CD4-positive, alpha-beta memory T cell (primary cell): Measurements from ENCODE around the gene SLC39A11. TPM values are rescaled to one million over a fixed set of nuclear protein-coding genes. Genes with fewer than 3 reads are reported as not detected.

Experiments
- CTCF ChIA-PET: fragments of 350-600 bp; sonication (Branson Sonifier 250); formaldehyde crosslinking; loops from one replicate; lab custom pipeline; 2021; ENCODE audit warnings: inconsistent platforms; ENCODE audit not compliant: partially characterized antibody; lab: Charles Lee
- POLR2A ChIA-PET: fragments of 350-600 bp; sonication (Branson Sonifier 250); formaldehyde crosslinking; loops from one replicate; lab custom pipeline; 2021; ENCODE audit not compliant: partially characterized antibody; lab: Charles Lee
- DNase-seq, 5 donors: peaks; one replicate each; pipeline versions ENCODE4 v3.0.0 to v3.0.0-alpha.2; 2020 to 2022; ENCODE audit warnings: mixed read lengths in 1 of 5
- H3K27ac ChIP-seq: one replicate; pipeline ENCODE4 v1.7.0; 2013; ENCODE audit warnings: low read depth, low read length
- H3K27me3 ChIP-seq: 2 replicates; pipeline ENCODE4 v1.7.0; 2013; ENCODE audit warnings: mild to moderate bottlenecking, low read length, moderate library complexity; ENCODE audit not compliant: insufficient read depth
- H3K36me3 ChIP-seq: 2 replicates; pipeline ENCODE4 v1.7.0; 2013; ENCODE audit warnings: mild to moderate bottlenecking, low read length, moderate library complexity; ENCODE audit not compliant: insufficient read depth
- H3K4me1 ChIP-seq: 2 replicates; pipeline ENCODE4 v1.7.0; 2013; ENCODE audit warnings: mild to moderate bottlenecking, low read length, moderate library complexity; ENCODE audit not compliant: insufficient read depth
- H3K4me3 ChIP-seq, 2 donors: one replicate each; pipeline ENCODE4 v1.7.0; 2013; ENCODE audit warnings: low read length in 2 of 2, mild to moderate bottlenecking in 1 of 2
- H3K9me3 ChIP-seq, 2 donors: one replicate each; pipeline ENCODE4 v1.7.0; 2013; ENCODE audit warnings: low read length in 2 of 2, control low read depth in 1 of 2; ENCODE audit not compliant: control insufficient read depth in 1 of 2
- H3K27ac Mint-ChIP-seq, 7 donors: one replicate each; pipeline ENCODE4 v1.8.0; 2020 to 2021; ENCODE audit warnings: mixed read lengths in 7 of 7, mild to moderate bottlenecking in 6 of 7, inconsistent platforms in 3 of 7, moderate library complexity in 3 of 7
- H3K27me3 Mint-ChIP-seq, 2 donors: one replicate each; pipeline ENCODE4 v1.8.0; 2020 to 2021; ENCODE audit warnings: mixed read lengths in 2 of 2
- H3K36me3 Mint-ChIP-seq, 2 donors: one replicate each; pipeline ENCODE4 v1.8.0; 2020 to 2021; ENCODE audit warnings: mixed read lengths in 2 of 2, inconsistent platforms in 1 of 2, mild to moderate bottlenecking in 1 of 2
- H3K4me1 Mint-ChIP-seq, 4 donors: one replicate each; pipeline ENCODE4 v1.8.0; 2020 to 2021; ENCODE audit warnings: mixed read lengths in 4 of 4, mild to moderate bottlenecking in 1 of 4
- H3K4me3 Mint-ChIP-seq, 8 donors: one replicate each; pipeline ENCODE4 v1.8.0; 2020 to 2021; ENCODE audit warnings: mixed read lengths in 8 of 8, mild to moderate bottlenecking in 7 of 8, moderate library complexity in 6 of 8, inconsistent platforms in 3 of 8
- H3K9me3 Mint-ChIP-seq, 8 donors: one replicate each; pipeline ENCODE4 v1.8.0; 2020 to 2021; ENCODE audit warnings: mixed read lengths in 8 of 8, mild to moderate bottlenecking in 5 of 8, inconsistent platforms in 3 of 8, moderate library complexity in 1 of 8
- intact Hi-C: fragments of 100-400 bp; cut with micrococcal nuclease; formaldehyde crosslinking; loops from one replicate; pipeline ENCODE4 v1.15.1; 2023
- polyA plus RNA-seq, 2 donors: library from polyadenylated mRNA; unstranded; fragments of 300-500 nt; fragmentation: Illumina TruSeq; gene quantifications; one replicate each; pipeline ENCODE4 v1.2.3, GENCODE V29; 2021
- total RNA-seq, 2 experiments: library from RNA; stranded (reverse); gene quantifications; one replicate each; pipeline ENCODE4 v1.2.3, GENCODE V29; 2021

Gene SLC39A11
- total and polyA plus RNA-seq, 4 experiments from 2014 or later = 15.9 to 23.7 (median 20.4) TPM

DNA sequence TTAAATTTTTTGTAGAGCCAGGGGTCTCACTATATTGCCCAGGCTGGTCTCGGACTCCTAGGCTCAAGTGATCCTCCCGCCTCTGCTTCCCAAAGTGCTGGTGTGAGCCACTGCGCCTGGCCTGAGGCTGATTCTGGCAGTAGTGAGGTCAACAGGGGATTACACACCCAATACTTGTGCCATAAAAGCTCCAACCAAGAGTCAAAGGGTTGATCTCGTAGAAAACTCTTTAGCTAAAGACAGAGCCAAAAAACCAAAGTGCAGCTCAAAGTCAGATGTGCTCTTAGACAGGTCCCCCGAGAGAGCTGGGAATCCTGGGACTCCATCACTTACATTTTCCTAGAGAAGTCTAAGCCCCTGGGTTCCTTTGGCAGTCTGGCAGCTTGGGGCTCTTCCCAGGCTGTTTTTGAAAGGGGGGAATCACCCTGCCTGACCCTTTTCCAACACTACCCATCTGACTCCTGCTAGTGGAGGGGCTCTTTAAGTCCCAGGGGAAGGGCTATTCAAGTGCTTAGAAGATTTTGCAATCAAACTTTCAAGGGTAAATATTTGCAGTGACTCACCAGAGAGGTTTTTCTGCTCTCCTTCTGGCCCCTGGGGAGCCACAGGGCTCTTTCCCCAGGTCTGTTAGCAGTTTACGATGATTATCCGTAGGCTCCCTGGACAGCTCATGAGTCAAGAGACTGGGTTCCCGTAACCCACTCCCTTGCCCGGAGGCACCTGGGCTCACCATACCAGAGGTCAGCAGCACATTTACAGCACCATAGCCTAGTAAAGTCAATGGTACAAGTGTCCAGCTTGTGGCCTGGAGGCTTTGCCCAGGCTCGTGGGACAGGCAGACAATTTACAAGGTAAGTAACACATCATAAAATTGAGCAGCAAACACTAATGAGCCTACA lies 408.7 kb downstream of the SLC39A11 start:
- H3K27me3 ChIP-seq = no peaks in the 10 kb centered on the region
- no peak overlapping the region for H3K27ac ChIP-seq
- Mint-ChIP-seq H3K9me3 (peaks cover 0 to 3% (median 0%) of the 10 kb centered on the region in 8 donors), H3K27me3 (no peaks in the 10 kb centered on the region), H3K4me1 (peaks cover 0 to 2% (median 0%) of the 10 kb centered on the region in 4 donors), H3K36me3 (peaks cover 0 to 6% of the 10 kb centered on the region in 2 donors), H3K27ac (no peak overlapping the region), H3K4me3 (no peak overlapping the region)
- ChIA-PET POLR2A (no interaction called here), CTCF (interaction anchor here (2.5 kb wide), 1 partner anchor 42 kb away, joined by 7 read pairs; no protein-coding TSS in a partner anchor)
- H3K9me3 ChIP-seq = no peaks in the 10 kb centered on the region
- H3K36me3 ChIP-seq = no peaks in the 10 kb centered on the region
- DNase-seq = no peak
- no peak overlapping the region for H3K4me3 ChIP-seq
- intact Hi-C loops = no loop called here
- H3K4me1 ChIP-seq = no peaks in the 10 kb centered on the region

DNA sequence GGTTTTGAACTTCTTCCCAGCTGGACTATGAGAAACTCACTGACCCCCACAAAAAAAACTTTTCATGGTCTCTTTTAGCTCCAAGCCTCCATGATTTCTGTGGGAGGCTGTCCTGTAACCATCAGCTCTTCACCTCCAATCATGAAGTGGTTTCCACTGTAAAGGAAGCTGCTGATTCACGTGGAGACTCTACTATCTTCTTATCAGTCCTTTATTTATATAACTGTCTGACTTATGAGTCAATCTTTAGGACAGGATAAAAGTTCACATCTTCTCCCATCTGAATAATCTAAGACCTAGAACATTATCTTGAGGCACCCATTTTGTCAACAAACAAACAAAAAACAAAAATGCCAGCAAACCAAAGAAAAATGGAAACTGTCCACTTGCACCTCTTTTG lies 409.9 kb downstream of the SLC39A11 start:
- Mint-ChIP-seq H3K27ac (no peak overlapping the region), H3K9me3 (peaks cover 0 to 3% (median 0%) of the 10 kb centered on the region in 8 donors), H3K4me1 (peaks cover 0 to 2% (median 0%) of the 10 kb centered on the region in 4 donors), H3K36me3 (peaks cover 0 to 11% of the 10 kb centered on the region in 2 donors), H3K27me3 (no peaks in the 10 kb centered on the region), H3K4me3 (no peak overlapping the region)
- Histone ChIP-seq H3K9me3 (no peaks in the 10 kb centered on the region), H3K36me3 (no peaks in the 10 kb centered on the region), H3K27me3 (no peaks in the 10 kb centered on the region), H3K4me3 (no peak overlapping the region), H3K4me1 (no peaks in the 10 kb centered on the region), H3K27ac (no peak overlapping the region)
- ChIA-PET POLR2A (no interaction called here), CTCF (interaction anchor here (2.5 kb wide), 1 partner anchor 43 kb away, joined by 7 read pairs; no protein-coding TSS in a partner anchor)
- intact Hi-C loops = no loop called here
- no peak for DNase-seq

DNA sequence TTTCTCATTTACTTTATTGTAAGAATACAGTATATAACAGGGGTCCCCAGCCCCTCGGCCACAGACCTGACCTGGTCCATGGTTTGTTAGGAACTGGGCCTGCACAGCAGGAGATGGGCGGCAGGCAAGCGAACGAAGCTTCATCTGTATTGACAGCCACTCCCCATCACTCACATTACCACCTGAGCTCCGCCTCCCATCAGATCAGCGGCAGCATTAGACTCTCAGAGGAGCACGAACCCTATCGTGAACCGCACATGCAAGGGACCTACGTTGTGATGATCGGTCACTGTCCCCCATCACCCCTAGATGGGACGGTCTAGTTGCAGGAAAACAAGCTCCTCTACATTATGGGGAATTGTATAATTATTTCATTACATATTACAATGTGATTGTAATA lies 410.6 kb downstream of the SLC39A11 start:
- H3K27ac Mint-ChIP-seq = no peak overlapping the region
- CTCF ChIA-PET = interaction anchor here (2.5 kb wide), 1 partner anchor 44 kb away, joined by 7 read pairs; no protein-coding TSS in a partner anchor
- H3K36me3 Mint-ChIP-seq = peaks cover 0 to 13% of the 10 kb centered on the region in 2 donors
- H3K4me1 ChIP-seq = no peaks in the 10 kb centered on the region
- peaks cover 0 to 3% (median 0%) of the 10 kb centered on the region in 8 donors for H3K9me3 Mint-ChIP-seq
- H3K4me1 Mint-ChIP-seq = peaks cover 0 to 2% (median 0%) of the 10 kb centered on the region in 4 donors
- POLR2A ChIA-PET = no interaction called here
- no peaks in the 10 kb centered on the region for H3K27me3 ChIP-seq
- H3K4me3 Mint-ChIP-seq = no peak overlapping the region
- DNase-seq = no peak
- H3K27me3 Mint-ChIP-seq = no peaks in the 10 kb centered on the region
- H3K9me3 ChIP-seq = no peaks in the 10 kb centered on the region
- H3K4me3 ChIP-seq = no peak overlapping the region
- H3K36me3 ChIP-seq = no peaks in the 10 kb centered on the region
- no peak overlapping the region for H3K27ac ChIP-seq
- intact Hi-C loops = no loop called here

DNA sequence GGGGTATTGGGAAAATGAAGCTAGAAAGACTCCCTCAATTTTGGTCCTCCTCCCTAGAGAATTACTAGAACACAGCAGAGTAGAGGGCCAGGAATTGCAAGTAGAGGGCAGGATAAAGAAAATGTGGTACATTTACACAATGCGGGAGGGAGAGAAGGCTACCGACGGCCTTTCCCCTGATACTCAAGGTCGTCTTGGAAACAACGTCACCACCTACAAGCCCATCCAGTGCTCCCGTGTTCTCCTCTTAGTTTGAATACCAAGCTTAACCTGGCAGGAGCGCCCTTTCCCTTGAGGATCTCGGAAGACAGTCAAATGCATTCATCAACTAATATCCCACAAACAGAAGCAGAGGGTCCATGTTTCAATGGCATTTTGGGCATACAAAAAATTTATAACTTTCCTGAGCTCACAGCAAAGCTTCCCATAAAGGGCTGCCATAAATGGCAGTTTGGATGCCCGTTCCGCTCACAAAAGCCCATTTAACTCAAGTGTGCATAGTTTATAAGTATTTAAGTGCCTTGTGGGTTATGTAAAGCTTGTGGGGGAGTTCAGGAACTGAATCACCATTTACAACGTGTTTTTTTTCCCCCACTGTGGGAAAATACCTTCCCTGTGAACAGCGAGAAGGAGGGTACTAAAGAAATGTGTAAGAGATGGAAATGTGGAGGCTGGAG lies 414.6 kb downstream of the SLC39A11 start:
- Mint-ChIP-seq H3K36me3 (peaks cover 0 to 25% of the 10 kb centered on the region in 2 donors), H3K27me3 (no peaks in the 10 kb centered on the region), H3K9me3 (peaks cover 0 to 3% (median 0%) of the 10 kb centered on the region in 8 donors), H3K27ac (no peak overlapping the region), H3K4me1 (peaks cover 0 to 2% (median 0%) of the 10 kb centered on the region in 4 donors), H3K4me3 (no peak overlapping the region)
- ChIA-PET POLR2A (no interaction called here), CTCF (interaction anchor here (1.1 kb wide), 1 partner anchor 48 kb away, joined by 3 read pairs; no protein-coding TSS in a partner anchor)
- no peaks in the 10 kb centered on the region for H3K9me3 ChIP-seq
- H3K27ac ChIP-seq = no peak overlapping the region
- H3K36me3 ChIP-seq = no peaks in the 10 kb centered on the region
- no peak for DNase-seq
- intact Hi-C loops = no loop called here
- no peaks in the 10 kb centered on the region for H3K27me3 ChIP-seq
- no peak overlapping the region for H3K4me3 ChIP-seq
- H3K4me1 ChIP-seq = no peaks in the 10 kb centered on the region

DNA sequence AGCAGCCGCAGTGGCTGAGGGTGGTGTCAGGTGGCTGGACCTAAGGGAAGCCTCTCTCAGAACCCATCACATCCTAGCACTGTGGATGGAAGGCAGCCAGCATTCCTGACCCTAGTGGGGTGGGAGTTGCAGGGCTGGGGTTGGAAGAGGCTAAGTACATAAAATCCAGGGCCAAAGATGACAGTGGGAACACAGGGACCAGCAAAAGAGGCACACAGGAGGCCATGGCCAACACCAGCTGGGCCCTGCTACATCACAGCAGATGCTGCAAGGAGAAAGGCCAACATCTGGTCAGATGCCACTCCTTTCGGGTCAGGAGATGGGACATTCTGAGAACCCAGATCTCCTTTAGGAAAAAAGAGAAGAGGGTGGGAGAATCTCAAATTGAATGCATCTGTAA lies 415.4 kb downstream of the SLC39A11 start:
- DNase-seq = no peak
- H3K9me3 Mint-ChIP-seq = peaks cover 0 to 3% (median 0%) of the 10 kb centered on the region in 8 donors
- no peaks in the 10 kb centered on the region for H3K27me3 Mint-ChIP-seq
- Histone ChIP-seq H3K9me3 (no peaks in the 10 kb centered on the region), H3K36me3 (no peaks in the 10 kb centered on the region), H3K27me3 (no peaks in the 10 kb centered on the region), H3K4me1 (no peaks in the 10 kb centered on the region), H3K4me3 (no peak overlapping the region), H3K27ac (no peak overlapping the region)
- ChIA-PET POLR2A (no interaction called here), CTCF (interaction anchor here (1.1 kb wide), 1 partner anchor 49 kb away, joined by 3 read pairs; no protein-coding TSS in a partner anchor)
- intact Hi-C loops = no loop called here
- H3K4me1 Mint-ChIP-seq = no peaks in the 10 kb centered on the region
- no peak overlapping the region for H3K4me3 Mint-ChIP-seq
- H3K27ac Mint-ChIP-seq = no peak overlapping the region
- H3K36me3 Mint-ChIP-seq = peaks cover 0 to 25% of the 10 kb centered on the region in 2 donors

DNA sequence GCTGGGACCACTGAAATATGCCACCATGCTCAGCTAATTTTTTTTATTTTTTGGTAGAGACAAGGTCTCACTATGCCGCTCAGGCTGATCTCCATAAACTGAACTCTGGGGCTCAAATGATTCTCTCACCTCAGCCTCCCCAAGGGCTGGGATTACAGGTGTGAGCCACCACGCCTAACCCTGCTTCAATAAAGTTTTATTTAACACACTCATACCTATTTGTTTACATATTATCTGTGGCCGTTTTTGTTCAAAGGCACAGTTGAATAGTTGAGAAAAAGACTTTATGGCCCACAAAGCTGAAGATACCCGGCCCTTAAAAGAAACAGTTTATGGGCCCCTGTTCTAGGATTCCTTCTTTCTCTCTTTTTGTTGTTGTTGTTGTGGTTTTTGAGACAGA lies 419.8 kb downstream of the SLC39A11 start:
- Mint-ChIP-seq H3K4me1 (no peaks in the 10 kb centered on the region), H3K4me3 (peak overlapping the region in 1 of 8 donors; percentile 16), H3K9me3 (peaks cover 0 to 3% (median 0%) of the 10 kb centered on the region in 8 donors), H3K36me3 (peaks cover 0 to 21% of the 10 kb centered on the region in 2 donors), H3K27ac (no peak overlapping the region), H3K27me3 (no peaks in the 10 kb centered on the region)
- Histone ChIP-seq H3K27ac (no peak overlapping the region), H3K9me3 (no peaks in the 10 kb centered on the region), H3K4me1 (no peaks in the 10 kb centered on the region), H3K27me3 (no peaks in the 10 kb centered on the region), H3K4me3 (no peak overlapping the region), H3K36me3 (no peaks in the 10 kb centered on the region)
- ChIA-PET POLR2A (no interaction called here), CTCF (no interaction called here)
- DNase-seq = no peak
- intact Hi-C loops = no loop called here

DNA sequence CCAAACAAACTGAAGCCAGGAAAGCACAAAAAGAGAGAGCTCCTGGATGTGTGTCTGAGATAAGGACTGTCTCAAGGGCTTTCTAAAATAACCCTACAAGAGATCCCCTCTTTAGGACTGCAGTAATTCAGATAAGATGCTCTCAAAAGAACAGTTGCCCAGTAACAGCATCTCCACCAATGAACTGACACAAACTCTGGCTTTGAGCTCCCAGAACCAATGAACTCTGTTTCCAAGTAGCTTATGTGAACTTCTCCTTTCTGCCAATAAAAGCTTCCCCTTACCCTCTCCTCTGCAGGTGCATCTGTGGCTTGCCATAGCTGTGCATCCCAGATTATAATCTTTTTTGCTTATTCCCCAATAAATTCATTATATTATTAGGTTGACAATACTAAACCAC lies 421.5 kb downstream of the SLC39A11 start:
- no peak overlapping the region for H3K4me3 Mint-ChIP-seq
- intact Hi-C loops = no loop called here
- peaks cover 0 to 23% of the 10 kb centered on the region in 2 donors for H3K36me3 Mint-ChIP-seq
- no peaks in the 10 kb centered on the region for H3K36me3 ChIP-seq
- H3K27ac Mint-ChIP-seq = peak overlapping the region in 1 of 7 donors; percentile 33
- no peaks in the 10 kb centered on the region for H3K27me3 ChIP-seq
- no peaks in the 10 kb centered on the region for H3K27me3 Mint-ChIP-seq
- peaks cover 0 to 3% (median 0%) of the 10 kb centered on the region in 8 donors for H3K9me3 Mint-ChIP-seq
- H3K4me1 Mint-ChIP-seq = no peaks in the 10 kb centered on the region
- no peak for DNase-seq
- no peaks in the 10 kb centered on the region for H3K4me1 ChIP-seq
- ChIA-PET CTCF (interaction anchor here (1.2 kb wide), 1 partner anchor 114 kb away, joined by 3 read pairs; no protein-coding TSS in a partner anchor), POLR2A (no interaction called here)
- H3K27ac ChIP-seq = no peak overlapping the region
- H3K9me3 ChIP-seq = no peaks in the 10 kb centered on the region
- no peak overlapping the region for H3K4me3 ChIP-seq
